HG03558 (cell line): ENCODE data around the gene VGF.

Experiments
- ATAC-seq: cut with Tn5 transposase; IDR thresholded peaks from one replicate; pipeline ENCODE4 v1.9.1; 2021; ENCODE audit warnings: moderate number of reproducible peaks; ENCODE audit not compliant: unreplicated experiment; ENCODE audit errors: extremely low read depth

Gene VGF

DNA sequence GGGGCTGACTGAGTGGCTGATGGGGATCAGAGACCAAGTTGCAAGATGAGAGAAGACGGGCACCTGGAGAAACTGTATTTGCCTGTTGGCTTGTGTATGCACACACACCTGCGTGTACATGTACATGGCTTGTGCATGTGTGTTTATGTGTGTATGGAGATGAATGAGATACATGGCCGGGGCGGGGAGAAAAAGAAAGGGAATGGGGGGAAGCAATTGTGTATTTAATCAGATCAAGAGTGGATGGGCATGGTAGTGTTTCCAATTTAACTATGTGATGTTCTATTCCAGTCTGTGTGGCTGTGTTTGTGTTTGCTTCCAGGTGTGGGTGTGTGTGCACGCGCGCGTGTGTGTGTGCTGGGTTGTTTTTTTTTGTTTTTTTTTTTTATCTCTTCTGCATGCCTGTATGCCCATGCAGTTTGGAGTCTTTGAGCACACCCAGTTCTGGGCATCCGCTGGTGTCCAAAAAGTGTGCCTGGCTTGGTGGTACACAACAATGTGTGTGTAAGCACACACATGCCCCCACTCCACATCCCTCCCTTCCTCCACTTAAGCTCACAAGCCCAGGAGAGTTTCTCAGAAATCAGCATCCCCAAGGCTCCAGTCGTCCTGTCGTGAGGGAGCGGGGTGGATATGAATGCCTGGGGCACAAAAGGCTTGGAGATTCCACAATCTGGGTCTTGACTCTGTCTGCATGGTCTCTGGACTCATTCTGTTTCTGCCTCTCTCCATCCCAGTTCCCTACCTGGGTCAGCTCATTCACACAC, 2.5 kb upstream of the VGF start:
- ATAC-seq: no peak

DNA sequence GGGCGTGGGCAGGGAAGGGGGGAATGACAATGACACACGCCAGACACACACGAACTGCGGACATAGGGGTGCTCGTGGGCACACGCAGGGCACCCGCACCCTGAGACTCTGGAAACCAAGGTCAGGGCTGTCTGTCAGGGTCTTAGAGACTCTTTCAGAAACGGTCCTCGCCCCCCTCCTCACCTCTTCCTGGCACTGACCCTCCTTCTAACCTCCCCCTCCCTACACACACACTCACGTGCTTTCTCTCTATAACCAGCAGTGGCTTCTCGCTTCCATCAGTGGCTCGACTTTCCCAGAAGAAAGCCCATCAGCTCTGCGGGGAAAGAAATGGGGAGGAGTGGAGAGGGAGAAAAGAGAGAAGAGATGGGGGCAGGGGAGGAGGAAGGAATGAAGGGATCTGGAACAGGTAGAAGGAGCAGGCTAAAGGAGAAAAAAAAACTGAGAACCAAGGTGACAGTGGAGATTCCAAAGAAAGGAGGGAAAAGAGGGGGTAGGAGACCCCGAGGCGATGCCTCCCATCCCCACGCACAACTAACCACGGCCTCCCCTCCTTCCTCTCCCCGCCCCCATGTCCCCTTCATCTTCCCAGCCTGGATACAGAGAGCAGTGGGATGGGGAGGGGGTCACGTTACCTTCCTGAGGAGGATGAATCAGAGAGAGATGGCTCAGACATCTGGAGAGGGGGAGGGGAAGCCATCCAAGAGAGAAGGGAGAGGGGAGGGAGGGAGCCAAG, 1.7 kb upstream of the VGF start:
- no peak for ATAC-seq

DNA sequence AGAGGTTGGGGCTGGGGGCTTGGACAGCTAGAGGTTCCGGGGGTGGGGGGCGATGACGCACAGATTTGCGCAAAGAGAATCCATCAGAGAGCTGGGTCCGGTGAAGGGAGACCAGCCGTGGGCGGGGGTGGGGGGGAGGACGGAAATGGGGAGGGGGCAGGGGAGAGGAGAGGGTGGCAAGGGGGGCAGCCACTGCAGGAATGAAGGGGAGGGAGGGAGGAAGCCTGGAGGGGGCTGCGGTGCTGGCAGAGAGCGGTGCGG, 1.2 kb upstream of the VGF start:
- ATAC-seq: no peak

DNA sequence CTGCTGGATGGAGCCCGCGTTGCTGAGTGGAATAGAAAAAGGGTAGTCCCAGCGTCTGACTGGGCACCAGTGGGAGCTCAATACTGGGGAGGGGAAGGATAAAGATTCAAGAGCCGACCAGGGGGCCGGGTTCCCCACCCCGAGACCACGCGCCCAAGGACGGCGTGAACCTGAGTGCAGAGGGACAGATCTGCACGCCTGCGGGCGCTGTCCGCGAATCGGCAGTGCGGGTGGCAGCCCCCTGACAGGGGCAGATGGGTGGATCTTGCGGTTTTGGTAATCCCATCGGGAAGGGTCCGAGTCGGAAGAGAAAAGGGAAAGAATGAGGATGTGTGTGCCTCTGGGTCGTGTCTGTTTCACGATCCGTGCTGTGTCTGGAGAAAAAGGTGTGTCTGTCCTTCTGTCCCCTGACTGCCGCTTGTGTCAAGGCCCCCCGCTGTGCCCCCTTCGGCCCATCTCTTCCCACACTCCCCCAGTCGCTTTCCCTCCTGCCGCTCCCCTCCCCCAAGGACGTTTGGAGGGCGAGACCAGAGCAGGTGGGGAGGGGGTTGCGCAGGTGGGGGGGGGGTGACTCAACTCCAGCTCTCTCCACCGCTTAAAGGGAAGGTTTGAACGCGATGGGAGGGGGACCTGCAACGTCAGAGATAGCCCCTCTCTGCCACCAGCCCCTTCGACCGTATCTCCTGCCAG, 734 bp upstream of the VGF start:
- no peak for ATAC-seq

DNA sequence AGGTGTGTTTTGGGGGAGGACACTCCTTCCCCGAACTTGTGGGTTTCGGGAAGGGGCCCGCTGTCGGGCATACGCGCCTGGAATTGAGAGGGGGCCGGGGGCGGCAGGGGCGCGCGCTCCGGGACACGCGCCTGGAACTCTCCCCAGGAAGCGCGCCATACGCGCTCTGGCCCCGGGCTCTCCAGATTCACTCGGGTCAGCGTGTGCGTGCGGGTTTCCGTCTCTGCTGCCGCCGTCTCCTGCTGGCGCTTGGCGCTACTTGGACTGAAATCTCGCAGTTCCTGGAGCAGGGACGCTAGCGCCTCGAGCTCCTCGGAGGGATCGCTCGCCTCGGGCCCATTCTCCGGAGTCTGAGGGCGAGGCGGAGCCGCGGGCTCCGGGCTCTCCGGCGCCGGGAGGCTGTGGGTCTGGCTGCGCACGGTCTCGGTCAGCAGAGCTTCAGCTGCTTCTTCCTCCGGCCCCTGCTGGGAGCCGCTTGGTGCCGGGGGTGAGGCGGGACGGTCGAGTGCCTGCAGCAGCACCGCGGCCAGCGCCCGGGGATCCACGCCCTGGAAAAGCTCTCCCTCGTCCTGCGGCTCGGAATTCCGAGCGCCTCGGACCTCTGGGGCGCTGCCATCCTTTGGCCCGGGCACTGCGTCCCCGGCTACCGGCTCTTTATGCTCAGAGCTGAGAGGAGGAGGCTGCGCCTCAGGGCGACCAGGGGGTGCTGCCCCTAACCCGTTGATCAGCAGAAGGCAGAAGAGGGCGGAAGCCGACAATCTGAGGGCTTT, 1.1 kb downstream of the VGF start:
- ATAC-seq: no peak

DNA sequence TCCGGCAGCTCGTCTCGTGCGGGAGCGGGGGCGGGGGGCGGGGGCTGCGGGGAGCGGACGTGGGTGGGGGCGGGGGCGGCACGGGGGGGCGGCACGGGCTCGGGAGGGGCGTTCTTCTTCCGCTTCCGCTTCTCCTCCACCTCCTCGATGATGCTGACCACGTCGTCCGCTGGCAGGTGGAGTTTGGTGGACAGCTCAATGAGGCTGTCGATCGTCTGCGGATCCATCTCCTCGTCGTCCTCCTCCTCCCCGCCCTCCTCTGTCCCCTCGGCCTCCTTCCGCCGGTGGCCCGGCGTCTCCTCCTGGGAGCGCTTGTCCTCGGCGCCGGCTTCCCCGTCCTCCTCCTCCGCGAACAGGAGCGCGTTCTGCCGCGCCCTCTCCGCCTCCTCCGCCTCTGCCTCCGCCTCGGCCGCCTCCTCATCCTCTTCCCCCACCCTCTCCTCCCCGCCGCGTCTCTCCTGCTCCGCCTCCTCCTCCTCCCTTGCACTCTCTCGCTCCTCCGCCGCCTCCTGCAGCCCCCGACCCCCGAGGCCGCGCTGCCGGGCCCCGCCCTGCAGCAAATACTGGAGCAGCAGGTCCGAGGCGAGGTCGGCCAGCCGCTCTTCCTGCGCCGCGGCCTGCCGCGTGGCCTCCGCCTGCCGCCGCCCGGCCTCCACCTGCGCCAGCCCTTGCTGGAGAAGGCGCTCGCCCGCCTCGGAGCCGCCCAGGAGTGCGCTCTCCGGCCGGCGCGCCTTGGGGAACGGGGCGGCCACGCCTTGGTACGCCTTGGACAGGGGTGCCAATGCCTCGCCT, 1.9 kb downstream of the VGF start:
- no peak for ATAC-seq

DNA sequence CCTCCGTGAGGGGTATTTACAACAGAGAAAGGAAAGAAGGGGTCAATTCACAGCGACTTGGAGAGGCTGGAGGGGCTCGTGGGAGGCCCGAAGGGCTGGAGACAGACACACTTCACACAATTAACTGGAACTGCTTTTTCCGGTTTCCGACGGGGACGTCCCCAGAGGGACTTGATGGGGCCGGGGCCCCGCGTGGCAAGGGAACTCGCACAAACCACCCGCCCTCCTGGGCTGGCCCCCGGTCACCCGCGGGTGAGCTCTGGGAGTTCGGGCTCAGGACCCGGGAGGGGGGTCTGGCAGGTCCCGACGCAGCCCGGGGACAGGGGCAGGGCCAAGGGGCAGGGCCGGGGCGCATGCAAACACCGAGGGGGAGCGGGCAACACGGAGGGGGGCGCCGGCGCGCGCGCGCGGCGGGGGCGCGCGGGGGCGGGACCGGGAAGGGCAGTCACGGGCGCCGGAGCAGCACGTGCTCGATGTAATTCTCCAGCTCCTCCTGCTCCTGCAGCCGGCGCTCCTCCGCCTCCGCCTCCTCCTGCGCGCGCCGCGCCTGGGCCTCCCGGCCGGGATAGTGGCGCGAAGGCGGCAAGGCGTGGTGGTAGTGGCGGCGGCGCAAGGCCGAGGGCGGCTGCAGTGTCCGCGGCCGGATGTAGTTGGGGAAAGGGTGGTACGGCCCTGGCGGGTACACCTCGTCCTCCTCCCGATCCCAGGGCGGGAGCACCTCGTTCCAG, 2.7 kb downstream of the VGF start:
- no peak for ATAC-seq

DNA sequence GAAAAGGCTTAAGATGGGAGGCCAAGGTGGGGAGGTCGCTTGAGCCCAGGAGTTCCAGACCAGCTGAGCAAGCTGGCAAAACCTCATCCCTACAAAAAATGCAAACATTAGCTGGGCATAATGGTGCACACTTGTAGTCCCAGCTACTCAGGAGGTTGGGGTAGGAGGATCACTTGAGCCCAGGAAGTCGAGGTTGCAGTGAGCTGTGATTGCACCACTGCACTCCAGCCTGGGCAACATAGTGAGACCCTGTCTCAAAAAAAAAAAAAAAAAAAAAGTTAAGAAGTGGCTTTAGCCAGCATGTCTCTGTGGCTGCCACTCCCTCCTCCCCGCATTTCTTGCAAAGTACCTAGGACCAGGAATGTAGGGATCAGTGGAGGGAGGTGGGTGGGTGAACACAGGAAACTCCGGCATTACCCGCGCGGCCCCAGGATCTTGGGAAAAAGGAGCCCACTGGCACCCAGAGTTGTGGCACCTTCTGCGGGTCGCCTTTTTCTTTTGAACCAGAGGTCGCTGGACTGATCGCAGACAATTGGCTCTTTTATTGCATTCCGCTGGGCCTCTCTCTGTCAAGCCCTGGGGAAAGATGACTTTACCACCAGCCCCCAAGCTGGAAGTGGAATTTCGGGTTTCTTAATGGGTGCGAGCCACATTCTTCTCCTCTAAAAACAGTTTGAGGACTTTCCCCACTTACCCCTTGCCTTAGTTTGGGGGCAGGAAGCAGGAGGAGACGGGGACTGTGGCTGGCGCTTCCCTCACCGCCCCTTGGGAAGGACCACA, 3.5 kb downstream of the VGF start:
- no peak for ATAC-seq

DNA sequence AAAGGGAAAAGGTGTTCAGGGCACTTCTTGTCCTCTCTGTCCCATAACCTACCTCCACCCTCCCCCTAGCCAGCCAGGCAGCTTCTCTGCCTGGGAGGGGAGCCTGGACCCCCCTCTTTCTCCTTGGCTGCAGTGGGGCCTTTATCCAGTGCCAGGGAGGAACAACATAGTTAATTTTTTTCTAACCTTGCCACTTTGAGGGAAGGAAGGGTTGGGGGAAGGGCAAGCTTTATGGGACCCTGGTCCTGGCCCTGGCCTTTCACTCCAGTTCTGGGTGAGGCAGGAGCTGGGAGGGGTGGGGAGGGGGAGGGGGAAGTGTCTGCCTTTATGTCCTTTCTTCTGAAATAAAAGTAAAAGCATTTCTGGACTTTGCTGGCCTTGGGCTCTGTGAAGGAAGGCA, 4.5 kb downstream of the VGF start:
- no peak for ATAC-seq

DNA sequence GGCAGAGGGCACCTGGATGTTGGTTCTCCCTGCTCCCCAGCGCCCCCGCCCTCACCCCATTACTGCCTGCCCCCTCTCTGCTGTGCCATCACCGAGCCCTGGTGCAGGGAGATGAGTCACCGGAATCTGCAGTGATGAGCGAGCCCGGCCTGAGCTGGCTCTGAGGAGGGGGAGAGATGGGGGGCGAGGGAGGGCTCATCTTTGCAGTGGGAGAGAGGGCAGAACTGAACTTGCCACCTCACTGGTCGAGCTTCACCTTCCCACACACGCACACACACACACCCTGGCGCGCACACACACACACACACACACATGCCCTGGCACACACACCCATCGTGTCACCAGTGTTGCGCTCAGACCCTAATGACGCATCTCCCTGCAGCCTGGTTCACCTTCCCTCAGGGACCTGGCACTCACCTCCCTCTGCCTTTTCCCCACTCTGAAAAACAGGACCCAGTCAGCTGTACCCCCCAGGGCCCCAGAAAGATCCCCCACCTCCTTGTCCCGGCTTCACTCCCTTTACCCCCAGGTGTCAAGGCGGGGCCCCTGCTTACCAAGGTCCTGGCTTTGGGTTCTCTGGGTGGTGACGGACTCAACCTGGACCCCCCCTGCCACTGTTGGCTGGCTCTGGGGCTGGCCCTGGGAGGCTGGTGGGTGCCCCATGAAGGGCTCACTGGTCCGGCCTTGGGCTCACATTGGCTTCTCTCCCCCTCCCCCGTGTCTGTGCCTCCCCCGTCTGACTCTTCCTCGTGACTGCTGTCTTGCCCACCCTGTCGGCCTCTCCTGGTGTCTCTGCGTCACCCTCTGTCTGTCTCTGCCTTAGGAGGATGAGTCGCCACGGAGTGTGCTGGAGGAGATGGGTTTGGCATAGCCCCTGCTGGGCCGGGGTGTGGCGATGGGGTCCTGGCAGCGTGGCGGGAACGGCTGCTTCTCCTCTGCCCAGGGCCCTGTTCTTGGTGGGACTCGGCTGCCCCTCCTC, 5.4 kb downstream of the VGF start:
- no peak for ATAC-seq

DNA sequence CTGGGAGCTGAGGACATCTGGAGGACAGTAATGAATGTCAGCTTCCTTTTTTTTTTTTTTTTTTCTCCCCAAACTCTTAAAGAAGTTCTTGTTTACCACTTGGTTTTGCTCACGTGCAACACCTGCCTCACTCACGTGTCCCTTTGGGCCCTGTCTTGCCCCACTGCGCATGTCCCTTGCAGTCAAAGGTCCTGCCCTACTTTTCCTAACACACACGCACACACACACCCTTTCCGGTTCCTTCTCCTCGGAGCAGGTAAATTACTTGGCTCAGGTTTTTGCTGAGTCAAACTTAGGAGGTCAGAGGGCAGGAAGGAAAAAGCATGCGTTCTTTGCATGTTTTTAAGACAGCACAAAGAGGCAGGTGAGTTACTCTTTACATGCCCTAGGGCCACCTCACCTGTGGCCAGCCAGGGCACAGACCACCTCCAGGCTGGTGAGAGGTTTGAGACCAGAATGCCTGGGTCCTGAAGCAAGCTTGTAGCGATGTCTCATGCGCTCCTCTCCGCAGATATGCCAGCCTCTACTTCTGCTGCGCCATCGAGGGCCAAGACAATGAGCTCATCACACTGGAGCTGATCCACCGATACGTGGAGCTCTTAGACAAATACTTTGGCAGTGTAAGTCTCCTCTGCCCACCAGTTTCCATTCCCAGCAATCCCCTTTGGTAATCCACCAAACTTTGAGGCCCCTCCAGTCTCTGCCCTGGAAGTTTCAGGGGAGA, 8.3 kb downstream of the VGF start:
- no peak for ATAC-seq

DNA sequence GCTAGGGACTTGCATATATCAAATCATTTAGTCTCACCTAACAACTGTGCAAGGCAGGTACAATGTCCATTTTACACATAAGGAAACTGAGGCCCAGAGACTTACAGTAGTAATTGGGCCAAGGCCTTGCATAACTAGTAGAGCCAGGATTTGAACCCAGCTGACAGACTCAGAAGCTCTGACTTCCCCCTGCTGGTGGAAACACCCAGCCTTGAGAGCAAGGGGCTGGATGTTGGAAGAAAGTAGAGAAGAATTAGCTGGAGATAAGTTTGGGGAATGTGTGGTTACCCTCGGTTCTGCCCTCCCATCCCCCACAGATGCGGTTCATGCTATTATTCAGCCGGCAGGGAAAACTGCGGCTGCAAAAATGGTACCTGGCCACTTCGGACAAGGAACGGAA, 9.1 kb downstream of the VGF start:
- ATAC-seq: no peak

DNA sequence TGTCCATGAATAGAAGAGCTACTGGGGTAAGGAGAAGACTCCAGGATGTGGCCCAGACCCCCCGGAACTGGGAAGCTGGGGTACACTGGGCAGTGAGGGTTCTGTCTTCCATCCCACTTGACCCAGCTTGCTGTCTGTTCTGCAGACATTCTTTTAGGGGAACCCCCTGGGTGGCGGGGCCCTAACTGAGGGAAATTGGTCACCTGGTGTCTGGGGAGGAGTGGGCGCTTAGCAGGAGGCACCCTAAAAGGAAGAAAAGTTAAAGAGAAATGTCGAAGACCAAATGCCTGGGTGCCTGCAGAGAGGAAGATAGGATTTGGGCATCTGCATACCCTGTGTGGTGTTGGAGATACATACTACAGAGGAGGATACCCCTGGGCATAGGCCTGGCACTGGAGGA, 10.1 kb downstream of the VGF start:
- ATAC-seq: no peak

DNA sequence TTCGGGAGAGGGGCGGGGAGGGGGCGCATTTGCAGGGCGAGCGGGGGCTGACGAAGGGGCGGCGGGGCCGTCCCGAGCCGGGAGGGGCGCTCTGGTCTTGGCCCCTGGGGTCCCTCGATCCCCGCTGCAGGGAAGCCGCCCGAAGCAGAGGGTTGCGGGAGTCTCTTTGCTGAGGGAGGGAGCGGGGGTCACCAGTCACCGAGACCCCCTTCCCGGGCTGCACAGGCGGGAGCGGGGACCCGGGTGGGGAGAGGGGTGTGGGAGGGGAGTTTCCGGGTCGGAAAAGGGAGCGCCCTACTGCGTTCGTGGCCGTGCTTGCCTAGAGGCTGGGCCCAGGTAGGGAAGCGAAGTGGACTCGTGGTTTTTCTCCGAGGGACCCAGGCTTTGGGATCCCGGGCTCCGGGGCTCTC, 10.7 kb downstream of the VGF start:
- ATAC-seq: no peak

DNA sequence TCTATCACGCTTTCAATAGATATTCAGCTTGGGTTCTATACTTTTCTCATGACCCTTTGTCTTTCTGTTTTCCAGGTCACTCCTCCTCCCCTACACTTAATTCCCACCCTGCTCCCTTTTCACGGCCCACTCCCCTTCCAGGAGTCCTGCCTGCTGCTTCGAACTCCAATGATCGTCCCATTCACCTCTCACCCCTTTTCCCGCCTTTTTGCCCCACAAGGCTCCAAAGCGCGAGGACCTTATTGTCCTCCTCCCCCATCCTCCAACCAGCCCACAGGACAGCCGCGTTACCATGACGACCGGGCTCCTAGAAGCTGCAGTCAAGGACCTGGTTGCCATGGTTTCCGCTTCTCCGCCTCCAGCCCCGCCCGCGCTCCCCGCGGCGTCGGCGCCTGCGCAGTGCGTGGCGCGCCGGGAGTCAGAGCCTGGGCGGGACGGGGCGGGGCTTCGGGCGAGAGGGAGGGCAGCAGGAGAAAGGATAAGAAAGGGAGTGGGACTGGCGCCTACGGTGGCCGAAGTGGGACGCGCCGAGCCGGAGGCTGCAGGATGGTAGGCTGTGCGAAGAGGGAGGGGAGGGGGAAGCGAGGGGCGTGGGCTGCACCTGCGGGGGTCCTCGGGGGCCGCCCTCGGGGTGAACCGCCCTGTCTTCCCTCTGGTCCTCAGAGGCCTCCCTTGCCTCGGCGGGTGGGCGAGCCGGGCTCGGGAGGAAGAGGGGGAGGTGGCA, 11.2 kb downstream of the VGF start, which contains the start of gene AP1S1:
AP1S1 (plus strand) TSS at position 508 of the 724 bp plus-strand sequence; CDS start at position 547, 39 bp downstream.
- peak; percentile 47 for ATAC-seq
